T-cell (primary cell): ENCODE measurements around the gene MYADML2. TPM values are rescaled to one million over a fixed set of nuclear protein-coding genes. Genes with fewer than 3 reads are reported as not detected.

Source experiments
- ATAC-seq, 4 experiments: fragments of 200-7000 bp in 3 of 4; fragments of 150-1000 bp in 1 of 4; cut with Tn5 transposase; replicated peaks in 1 of 4; 1 replicate in 3 of 4; 2 replicates in 1 of 4; pipeline ENCODE4 v1.10.0; 2021; ENCODE audit warnings: moderate library complexity in 3 of 4, mild to moderate bottlenecking in 2 of 4, moderate number of reproducible peaks in 1 of 4
- CTCF ChIA-PET, 2 donors: fragments of 300-600 bp; sonication (Branson Sonifier 250); formaldehyde crosslinking; loops; one replicate each; lab custom pipeline; 2022; ENCODE audit warnings: antibody characterized with exemption in 2 of 2; lab: Charles Lee
- POLR2A ChIA-PET, 2 donors: fragments of 300-600 bp; sonication (Branson Sonifier 250); formaldehyde crosslinking; loops; one replicate each; lab custom pipeline; 2022; ENCODE audit warnings: antibody characterized with exemption in 2 of 2; lab: Charles Lee
- DNase-seq, 35 experiments: peaks; one replicate each; pipeline versions ENCODE4 v3.0.0 to v3.0.0-alpha.2; 2013 to 2023
- H3K27ac ChIP-seq: one replicate; pipeline ENCODE4 v1.5.1; 2013; ENCODE audit warnings: low read length
- H3K27me3 ChIP-seq, 2 experiments: replicated peaks in 1 of 2; 1 replicate in 1 of 2; 2 replicates in 1 of 2; pipeline versions ENCODE4 v1.6.1 to v1.7.0; 2013; ENCODE audit warnings: low read length in 1 of 2, mixed read lengths in 1 of 2; ENCODE audit not compliant: control insufficient read depth in 2 of 2, insufficient read depth in 2 of 2; ENCODE audit errors: extremely low read depth in 1 of 2
- H3K36me3 ChIP-seq, 2 donors: 1 replicate in 1 of 2; 2 replicates in 1 of 2; pipeline versions ENCODE4 v1.6.1 to v1.7.0; 2013; ENCODE audit warnings: low read length in 1 of 2; ENCODE audit not compliant: control insufficient read depth in 2 of 2, insufficient read depth in 1 of 2; ENCODE audit errors: extremely low read depth in 1 of 2
- H3K4me1 ChIP-seq, 2 experiments: 1 replicate in 1 of 2; 2 replicates in 1 of 2; pipeline versions ENCODE4 v1.6.1 to v1.7.0; 2013; ENCODE audit warnings: low read length in 2 of 2, mixed read lengths in 1 of 2; ENCODE audit not compliant: insufficient read depth in 2 of 2, control insufficient read depth in 1 of 2; ENCODE audit errors: extremely low read depth in 1 of 2
- H3K4me3 ChIP-seq, 2 donors: 1 replicate in 1 of 2; 2 replicates in 1 of 2; pipeline versions ENCODE4 v1.5.1 to v1.7.0; 2013; ENCODE audit warnings: mild to moderate bottlenecking in 2 of 2, low read length in 1 of 2, moderate library complexity in 1 of 2; ENCODE audit not compliant: control insufficient read depth in 1 of 2; ENCODE audit errors: extremely low read depth in 1 of 2
- H3K9me3 ChIP-seq: 2 replicates; pipeline ENCODE4 v1.7.0; 2013
- H3K27ac Mint-ChIP-seq, 2 donors: one replicate each; pipeline ENCODE4 v1.8.0; 2020 to 2021; ENCODE audit warnings: mild to moderate bottlenecking in 2 of 2, mixed read lengths in 2 of 2
- H3K27me3 Mint-ChIP-seq, 2 donors: one replicate each; pipeline ENCODE4 v1.8.0; 2021 to 2022; ENCODE audit warnings: mixed read lengths in 2 of 2
- H3K36me3 Mint-ChIP-seq: one replicate; pipeline ENCODE4 v1.8.0; 2021; ENCODE audit warnings: mixed read lengths
- H3K4me1 Mint-ChIP-seq, 3 donors: one replicate each; pipeline ENCODE4 v1.8.0; 2020 to 2022; ENCODE audit warnings: mixed read lengths in 3 of 3, mild to moderate bottlenecking in 1 of 3
- H3K4me3 Mint-ChIP-seq, 3 donors: one replicate each; pipeline ENCODE4 v1.8.0; 2020 to 2022; ENCODE audit warnings: mild to moderate bottlenecking in 3 of 3, mixed read lengths in 3 of 3, moderate library complexity in 3 of 3
- H3K9me3 Mint-ChIP-seq, 3 donors: one replicate each; pipeline ENCODE4 v1.8.0; 2020 to 2022; ENCODE audit warnings: mixed read lengths in 3 of 3
- WGBS: methylation state at CpG from one replicate; pipeline ENCODE4 v1.1.5; 2013; ENCODE audit warnings: missing lambda C conversion rate; ENCODE audit not compliant: insufficient coverage; 5-methylcytosine and 5-hydroxymethylcytosine counted together
- total RNA-seq, 35 experiments: library from RNA in 6 of 35; stranded (reverse) in 6 of 35; fragments of 120-200 nt in 1 of 35; gene quantifications; one replicate each; pipeline versions ENCODE4 v1.2.1 to v1.2.4 and lab custom pipeline; 2013 to 2026

The MYADML2 gene
- total RNA-seq, 5 donors from 2014 or later (not counting 1 experiment from before 2014, with no cell fraction given): not detected

DNA sequence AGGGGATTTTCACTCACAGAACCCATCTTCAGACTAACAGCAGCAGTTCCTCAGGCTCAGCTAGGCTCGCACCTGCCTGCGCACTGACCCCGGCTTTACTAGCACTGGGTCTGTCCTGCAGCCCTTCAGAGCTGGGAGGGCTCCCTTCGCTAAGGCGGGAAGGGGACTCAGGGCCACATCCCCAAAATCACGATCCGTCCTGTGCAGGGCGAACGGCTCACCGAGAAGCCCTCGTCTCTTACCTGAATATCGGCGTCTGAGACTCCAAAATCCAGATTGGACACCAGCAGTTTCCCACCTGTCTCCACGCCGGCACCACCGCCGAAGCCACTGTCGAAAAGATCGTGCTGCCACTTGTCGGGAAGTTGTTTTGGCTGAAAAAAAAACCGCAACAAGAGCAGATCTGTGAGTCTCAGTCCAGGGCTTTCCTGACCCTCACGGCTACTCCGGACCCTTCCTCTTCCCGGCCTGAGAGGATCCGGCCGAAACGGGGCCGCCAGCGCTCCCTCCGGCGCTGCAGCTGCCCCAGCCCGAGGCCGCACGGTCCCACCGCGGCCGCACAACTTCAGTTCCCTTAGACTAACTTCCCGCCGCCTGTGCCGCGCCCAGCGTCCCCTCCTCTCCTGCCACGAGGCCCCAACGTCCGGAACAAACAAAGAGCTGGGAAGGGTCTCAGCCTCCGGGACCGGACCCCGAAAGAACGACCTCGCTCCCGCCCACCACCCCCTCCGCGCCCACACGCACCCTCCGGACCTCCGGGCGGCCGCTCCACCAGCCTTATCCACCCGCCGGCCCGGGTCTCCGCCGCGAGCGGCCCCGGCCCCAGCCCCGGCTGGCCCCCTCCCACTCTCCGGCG is 56.4 kb downstream of the MYADML2 start:
- Histone ChIP-seq H3K4me1 (peaks cover 10 to 36% of the 10 kb centered on the region in 2 experiments), H3K9me3 (no peaks in the 10 kb centered on the region), H3K27me3 (no peaks in the 10 kb centered on the region), H3K36me3 (peaks cover 2 to 55% of the 10 kb centered on the region in 2 donors), H3K27ac (peak overlapping the region; percentile 11), H3K4me3 (peak overlapping the region; percentile 56 to 73)
- Mint-ChIP-seq H3K27ac (peak overlapping the region; percentile 82 to 85), H3K4me3 (peak overlapping the region; percentile 80 to 91 (median 85)), H3K36me3 (peaks cover 29% of the 10 kb centered on the region), H3K27me3 (no peaks in the 10 kb centered on the region), H3K9me3 (no peaks in the 10 kb centered on the region), H3K4me1 (peaks cover 14 to 32% (median 22%) of the 10 kb centered on the region in 3 donors)
- DNase-seq: peak in 2 of 35 experiments; percentile 23 to 42
- peak in 1 of 4 experiments; percentile 0 for ATAC-seq
- POLR2A ChIA-PET: no interaction called here
- CTCF ChIA-PET: no interaction called here
- WGBS: 12% methylated on average over 63 of the region's 69 CpGs

Other genes with a start within 250 kb of the MYADML2 start
- 10 to 100 TPM; 18.5 to 33.5 (median 31.4) TPM for gene MRPL12, start 243.9 kb downstream of the MYADML2 start, total RNA-seq
- gene SLC25A10, start 234.9 kb downstream of the MYADML2 start, total RNA-seq: 1 to 10 TPM; 3.3 to 8.3 (median 7.4) TPM
- gene GCGR, start 143.1 kb downstream of the MYADML2 start, total RNA-seq: under 1 TPM in 1 of 5 donors, not detected in 4; 0.13 TPM
- gene MCRIP1, start 113.9 kb downstream of the MYADML2 start, total RNA-seq: 10 to 100 TPM; 46.4 to 92.4 (median 77.1) TPM
- not detected for gene PPP1R27, start 112.2 kb downstream of the MYADML2 start, total RNA-seq
- 100 to 1,000 TPM; 228 to 324 (median 269) TPM for gene P4HB, start 86.7 kb downstream of the MYADML2 start, total RNA-seq
- 100 to 1,000 TPM; 473 to 577 (median 504) TPM for gene ARHGDIA, start 75.9 kb downstream of the MYADML2 start, total RNA-seq
- 10 to 100 TPM; 58.2 to 82.9 (median 63.4) TPM for gene ALYREF, start 55.6 kb downstream of the MYADML2 start, total RNA-seq
- 10 to 100 TPM; 37.6 to 61.3 (median 51.1) TPM for gene ANAPC11, start 55.5 kb downstream of the MYADML2 start, total RNA-seq
- gene NPB, start 45.0 kb downstream of the MYADML2 start, total RNA-seq: under 1 TPM; 0.16 to 0.51 (median 0.41) TPM
- gene PCYT2, start 35.8 kb downstream of the MYADML2 start, total RNA-seq: 10 to 100 TPM; 24.5 to 55.2 (median 48.2) TPM
- gene SIRT7, start 29.1 kb downstream of the MYADML2 start, total RNA-seq: 10 to 100 TPM; 54.3 to 96.2 (median 77.4) TPM
- gene MAFG, start 19.5 kb downstream of the MYADML2 start, total RNA-seq: 10 to 100 TPM; 10.6 to 24.8 (median 18.8) TPM
- 10 to 100 TPM in 2 of 5 donors, 1 to 10 TPM in 2, under 1 TPM in 1; 0.93 to 15.4 (median 8.2) TPM for gene PYCR1, start 9.9 kb downstream of the MYADML2 start, total RNA-seq
- gene NOTUM, start 14.0 kb upstream of the MYADML2 start, total RNA-seq: under 1 TPM in 3 of 5 donors, not detected in 2; 0.13 to 0.33 (median 0.29) TPM
- gene ASPSCR1, start 30.4 kb upstream of the MYADML2 start, total RNA-seq: 10 to 100 TPM; 34.6 to 49.7 (median 44.9) TPM
- 10 to 100 TPM; 26.7 to 47.8 (median 43.7) TPM for gene CENPX, start 75.6 kb upstream of the MYADML2 start, total RNA-seq
- 10 to 100 TPM; 13.3 to 28.5 (median 22.3) TPM for gene LRRC45, start 76.1 kb upstream of the MYADML2 start, total RNA-seq
- gene RAC3, start 84.4 kb upstream of the MYADML2 start, total RNA-seq: 1 to 10 TPM; 1.1 to 5.4 (median 3.6) TPM
- 100 to 1,000 TPM in 1 of 5 donors, 10 to 100 TPM in 4; 70.4 to 111 (median 96.1) TPM for gene DCXR, start 90.5 kb upstream of the MYADML2 start, total RNA-seq
- gene RFNG, start 104.6 kb upstream of the MYADML2 start, total RNA-seq: 10 to 100 TPM; 31.5 to 38.6 (median 35.2) TPM
- gene GPS1, start 104.7 kb upstream of the MYADML2 start, total RNA-seq: 100 to 1,000 TPM in 2 of 5 donors, 10 to 100 TPM in 3; 75.3 to 117 (median 98.0) TPM
- gene DUS1L, start 118.6 kb upstream of the MYADML2 start, total RNA-seq: 100 to 1,000 TPM; 137 to 186 (median 177) TPM
- gene FASN, start 151.0 kb upstream of the MYADML2 start, total RNA-seq: 100 to 1,000 TPM in 2 of 5 donors, 10 to 100 TPM in 3; 48.2 to 144 (median 52.5) TPM